IMR-90 (cell line): ENCODE data around the gene TMEM271.

Experiments used
- CTCF ChIP-seq: conservative IDR thresholded peaks from 2 replicates; pipeline ENCODE4 v1.5.1; 2012; ENCODE audit warnings: mild to moderate bottlenecking, low read depth, low read length, improper control_type of control experiment
- FOS ChIP-seq: fragments of 150-350 bp; IDR thresholded peaks from 2 replicates; pipeline ENCODE4 v1.6.1; 2016; ENCODE audit warnings: low read depth, low read length
- MAFK ChIP-seq: IDR thresholded peaks from 2 replicates; pipeline ENCODE4 v1.6.1; 2012; ENCODE audit warnings: low read depth, low read length, improper control_type of control experiment
- MAZ ChIP-seq: IDR thresholded peaks from 2 replicates; pipeline ENCODE4 v1.6.1; 2012; ENCODE audit warnings: low read depth, mild to moderate bottlenecking, low read length, improper control_type of control experiment, moderate library complexity, borderline replicate concordance
- NFE2L2 ChIP-seq: fragments of 150-350 bp; IDR thresholded peaks from 2 replicates; pipeline ENCODE4 v1.6.1; 2016; ENCODE audit warnings: low read depth, mild to moderate bottlenecking, low read length
- POLR2A ChIP-seq: IDR thresholded peaks from 2 replicates; pipeline ENCODE4 v1.6.1; 2012; ENCODE audit warnings: mild to moderate bottlenecking, low read depth, low read length
- RCOR1 ChIP-seq: IDR thresholded peaks from 2 replicates; pipeline ENCODE4 v1.6.1; 2012; ENCODE audit warnings: mild to moderate bottlenecking, low read length, improper control_type of control experiment; ENCODE audit not compliant: insufficient replicate concordance

- no peak for TF ChIP-seq MAZ
- TF ChIP-seq NFE2L2: no peak
- no peak for TF ChIP-seq CTCF
- no peak for TF ChIP-seq POLR2A
- TF ChIP-seq FOS: no peak
- TF ChIP-seq RCOR1: no peak
- TF ChIP-seq MAFK: no peak
These were observed 5.1 kb upstream of the TMEM271 start for GRCh38 chr4:581181-581580.
